Osteocyte (in vitro differentiated cells): ENCODE measurements around the gene BPIFB1. TPM values are rescaled to one million over a fixed set of nuclear protein-coding genes. Genes with fewer than 3 reads are reported as not detected.

Experiments
- DNase-seq: peaks from one replicate; pipeline ENCODE4 v3.0.0; 2021; ENCODE audit warnings: mixed read lengths; ENCODE audit not compliant: unreplicated experiment; ENCODE audit errors: extremely low spot score
- H3K27ac Mint-ChIP-seq: one replicate; pipeline ENCODE4 v1.8.0; 2021; ENCODE audit warnings: mild to moderate bottlenecking, mixed read lengths; ENCODE audit not compliant: unreplicated experiment
- H3K27me3 Mint-ChIP-seq: one replicate; pipeline ENCODE4 v1.8.0; 2021; ENCODE audit warnings: mixed read lengths; ENCODE audit not compliant: unreplicated experiment
- H3K36me3 Mint-ChIP-seq: one replicate; pipeline ENCODE4 v1.8.0; 2021; ENCODE audit warnings: mixed read lengths; ENCODE audit not compliant: unreplicated experiment
- H3K4me1 Mint-ChIP-seq: one replicate; pipeline ENCODE4 v1.8.0; 2021; ENCODE audit warnings: mixed read lengths; ENCODE audit not compliant: unreplicated experiment
- H3K4me3 Mint-ChIP-seq: one replicate; pipeline ENCODE4 v1.8.0; 2021; ENCODE audit warnings: mild to moderate bottlenecking, moderate library complexity, mixed read lengths; ENCODE audit not compliant: unreplicated experiment
- H3K9me3 Mint-ChIP-seq: one replicate; pipeline ENCODE4 v1.8.0; 2021; ENCODE audit warnings: mixed read lengths; ENCODE audit not compliant: unreplicated experiment
- CTCF ChIP-seq: fragments of 200-600 bp; sonication (generic); IDR thresholded peaks from 2 replicates; pipeline ENCODE4 v1.5.0; 2021; ENCODE audit warnings: antibody characterized with exemption, mild to moderate bottlenecking, moderate library complexity
- total RNA-seq: library from RNA; stranded (reverse); gene quantifications from 2 replicates; pipeline ENCODE4 v1.2.1, GENCODE V29; 2021

Gene BPIFB1
- total RNA-seq, 1 donor from 2014 or later, result not detected

- TF ChIP-seq CTCF, result no peak
- no peak for DNase-seq
- H3K27me3 Mint-ChIP-seq, result peaks cover 3% of the 10 kb centered on the region
- no peaks in the 10 kb centered on the region for H3K4me1 Mint-ChIP-seq
- H3K4me3 Mint-ChIP-seq, result no peak overlapping the region
- H3K36me3 Mint-ChIP-seq, result no peaks in the 10 kb centered on the region
- no peak overlapping the region for H3K27ac Mint-ChIP-seq
- no peaks in the 10 kb centered on the region for H3K9me3 Mint-ChIP-seq
Measured at GRCh38 chr20:33311996-33312395, 29.0 kb downstream of the BPIFB1 start.

GRCh38 chr20:33312583-33312982, 29.6 kb downstream of the BPIFB1 start:
- H3K4me1 Mint-ChIP-seq, result no peaks in the 10 kb centered on the region
- no peak for DNase-seq
- peaks cover 8% of the 10 kb centered on the region for H3K27me3 Mint-ChIP-seq
- no peak overlapping the region for H3K4me3 Mint-ChIP-seq
- no peaks in the 10 kb centered on the region for H3K36me3 Mint-ChIP-seq
- TF ChIP-seq CTCF, result no peak
- no peaks in the 10 kb centered on the region for H3K9me3 Mint-ChIP-seq
- H3K27ac Mint-ChIP-seq, result no peak overlapping the region

- H3K9me3 Mint-ChIP-seq, result no peaks in the 10 kb centered on the region
- no peak overlapping the region for H3K27ac Mint-ChIP-seq
- no peaks in the 10 kb centered on the region for H3K36me3 Mint-ChIP-seq
- no peak overlapping the region for H3K4me3 Mint-ChIP-seq
- no peak for DNase-seq
- H3K27me3 Mint-ChIP-seq, result peaks cover 16% of the 10 kb centered on the region
- no peaks in the 10 kb centered on the region for H3K4me1 Mint-ChIP-seq
- TF ChIP-seq CTCF, result no peak
Measured at GRCh38 chr20:33313686-33314314, 30.8 kb downstream of the BPIFB1 start.

GRCh38 chr20:33316343-33316742, 33.3 kb downstream of the BPIFB1 start:
- H3K4me1 Mint-ChIP-seq, result no peaks in the 10 kb centered on the region
- H3K4me3 Mint-ChIP-seq, result no peak overlapping the region
- no peak overlapping the region for H3K27ac Mint-ChIP-seq
- H3K27me3 Mint-ChIP-seq, result peaks cover 37% of the 10 kb centered on the region
- no peaks in the 10 kb centered on the region for H3K9me3 Mint-ChIP-seq
- DNase-seq, result no peak
- no peaks in the 10 kb centered on the region for H3K36me3 Mint-ChIP-seq
- no peak for TF ChIP-seq CTCF

GRCh38 chr20:33316958-33317357, 33.9 kb downstream of the BPIFB1 start:
- Mint-ChIP-seq H3K4me1 (no peaks in the 10 kb centered on the region), H3K9me3 (no peaks in the 10 kb centered on the region), H3K4me3 (no peak overlapping the region), H3K27me3 (peaks cover 37% of the 10 kb centered on the region), H3K27ac (no peak overlapping the region), H3K36me3 (no peaks in the 10 kb centered on the region)
- no peak for TF ChIP-seq CTCF
- no peak for DNase-seq
